ENCODE results near the gene PAPPA2.

DNA sequence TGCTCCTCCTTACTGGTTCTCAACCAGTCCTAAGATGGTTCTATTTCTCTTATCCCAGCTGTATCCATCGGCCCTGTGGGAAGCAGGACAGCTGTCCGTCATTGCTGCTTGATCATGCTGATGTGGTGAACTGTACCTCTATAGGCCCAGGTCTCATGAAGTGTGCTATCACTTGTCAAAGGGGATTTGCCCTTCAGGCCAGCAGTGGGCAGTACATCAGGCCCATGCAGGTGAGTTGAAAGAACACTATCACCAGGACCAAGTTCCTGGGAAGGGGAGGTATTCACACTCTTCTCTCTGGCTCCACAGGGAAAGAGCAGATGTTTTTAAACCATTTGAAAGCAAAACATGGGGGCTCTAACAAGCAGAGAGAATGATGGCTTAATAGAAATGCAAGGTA, 302.6 kb downstream of the PAPPA2 start:
- TF ChIP-seq, protein P1, sequence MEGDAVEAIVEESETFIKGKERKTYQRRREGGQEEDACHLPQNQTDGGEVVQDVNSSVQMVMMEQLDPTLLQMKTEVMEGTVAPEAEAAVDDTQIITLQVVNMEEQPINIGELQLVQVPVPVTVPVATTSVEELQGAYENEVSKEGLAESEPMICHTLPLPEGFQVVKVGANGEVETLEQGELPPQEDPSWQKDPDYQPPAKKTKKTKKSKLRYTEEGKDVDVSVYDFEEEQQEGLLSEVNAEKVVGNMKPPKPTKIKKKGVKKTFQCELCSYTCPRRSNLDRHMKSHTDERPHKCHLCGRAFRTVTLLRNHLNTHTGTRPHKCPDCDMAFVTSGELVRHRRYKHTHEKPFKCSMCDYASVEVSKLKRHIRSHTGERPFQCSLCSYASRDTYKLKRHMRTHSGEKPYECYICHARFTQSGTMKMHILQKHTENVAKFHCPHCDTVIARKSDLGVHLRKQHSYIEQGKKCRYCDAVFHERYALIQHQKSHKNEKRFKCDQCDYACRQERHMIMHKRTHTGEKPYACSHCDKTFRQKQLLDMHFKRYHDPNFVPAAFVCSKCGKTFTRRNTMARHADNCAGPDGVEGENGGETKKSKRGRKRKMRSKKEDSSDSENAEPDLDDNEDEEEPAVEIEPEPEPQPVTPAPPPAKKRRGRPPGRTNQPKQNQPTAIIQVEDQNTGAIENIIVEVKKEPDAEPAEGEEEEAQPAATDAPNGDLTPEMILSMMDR (IDR thresholded peaks at IDR 0.05): no peak
- no peak for TF ChIP-seq POLR2AphosphoS5 (IDR thresholded peaks at IDR 0.05)

Measured in esophagus muscularis mucosa (tissue), 3 donors.